Measurements from ENCODE around the gene ZNF655.
"Not testable (repeated sequence)": the region's sequence is repeated elsewhere in the genome, so short reads cannot be mapped to it uniquely, and the experiment has no call there.

DNA sequence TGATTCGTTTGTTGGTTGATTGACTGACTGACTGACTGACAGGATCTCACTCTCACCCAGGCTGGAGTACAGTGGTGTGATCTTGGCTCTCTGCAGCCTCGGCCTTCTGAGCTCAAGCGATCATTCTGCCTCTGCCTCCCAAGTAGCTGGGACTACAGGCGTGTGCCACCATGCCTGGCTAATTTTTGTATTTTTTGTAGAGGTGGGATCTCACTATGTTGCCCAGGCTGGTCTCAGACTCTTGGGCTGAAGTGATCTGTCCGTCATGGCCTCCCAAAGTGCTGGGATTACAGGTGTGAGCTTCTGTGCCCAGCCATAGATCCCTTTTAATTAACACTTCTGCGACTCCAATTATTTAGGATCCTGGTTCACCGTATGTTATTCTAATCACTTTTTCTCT is 10.3 kb downstream of the ZNF655 start:
- TF ChIP-seq, protein P1, sequence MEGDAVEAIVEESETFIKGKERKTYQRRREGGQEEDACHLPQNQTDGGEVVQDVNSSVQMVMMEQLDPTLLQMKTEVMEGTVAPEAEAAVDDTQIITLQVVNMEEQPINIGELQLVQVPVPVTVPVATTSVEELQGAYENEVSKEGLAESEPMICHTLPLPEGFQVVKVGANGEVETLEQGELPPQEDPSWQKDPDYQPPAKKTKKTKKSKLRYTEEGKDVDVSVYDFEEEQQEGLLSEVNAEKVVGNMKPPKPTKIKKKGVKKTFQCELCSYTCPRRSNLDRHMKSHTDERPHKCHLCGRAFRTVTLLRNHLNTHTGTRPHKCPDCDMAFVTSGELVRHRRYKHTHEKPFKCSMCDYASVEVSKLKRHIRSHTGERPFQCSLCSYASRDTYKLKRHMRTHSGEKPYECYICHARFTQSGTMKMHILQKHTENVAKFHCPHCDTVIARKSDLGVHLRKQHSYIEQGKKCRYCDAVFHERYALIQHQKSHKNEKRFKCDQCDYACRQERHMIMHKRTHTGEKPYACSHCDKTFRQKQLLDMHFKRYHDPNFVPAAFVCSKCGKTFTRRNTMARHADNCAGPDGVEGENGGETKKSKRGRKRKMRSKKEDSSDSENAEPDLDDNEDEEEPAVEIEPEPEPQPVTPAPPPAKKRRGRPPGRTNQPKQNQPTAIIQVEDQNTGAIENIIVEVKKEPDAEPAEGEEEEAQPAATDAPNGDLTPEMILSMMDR (IDR thresholded peaks at IDR 0.05; ENCODE audit: borderline replicate concordance, extremely low read depth, low read length, poor library complexity, severe bottlenecking), result not testable (repeated sequence)
- not testable (repeated sequence) for TF ChIP-seq EZH2 (IDR thresholded peaks at IDR 0.05; ENCODE audit: borderline replicate concordance, low read depth, low read length, severe bottlenecking)

Measured in DND-41 (cell line).